H1 (cell line): ENCODE data around the gene NMD3. TPM values are rescaled to one million over a fixed set of nuclear protein-coding genes. Genes with fewer than 3 reads are reported as not detected.

ENCODE experiments used
- POU5F1 ChIP-seq: IDR thresholded peaks from 2 replicates; pipeline ENCODE4 v1.6.1; 2011; ENCODE audit warnings: low read depth, mild to moderate bottlenecking, low read length, moderate library complexity
- polyA plus RNA-seq, 7 experiments: library from polyadenylated mRNA; depleted of rRNA in 3 of 7; stranded (reverse) in 5 of 7; unstranded in 2 of 7; fragments of >200 nt in 5 of 7; fragments of 200-250 nt in 2 of 7; gene quantifications; 1 replicate in 5 of 7; 2 replicates in 1 of 7; 4 replicates in 1 of 7; pipeline versions ENCODE4 v1.2.1 to v1.2.3, GENCODE V29; 2011 to 2013; ENCODE audit warnings: missing spikeins in 2 of 7, mixed read lengths in 2 of 7
- total RNA-seq: library from RNA; stranded (reverse); fragmentation: NEBNext Ultra II Directional; extraction: Animal tissue kit (Norgen Biotek cat#: 25700); gene quantifications from 2 replicates; pipeline ENCODE4 v1.2.1, GENCODE V29; 2021

Gene NMD3
- total and polyA plus RNA-seq, 2 of the 8 experiments (the other 6 are each of a cell fraction or from before 2014, with no cell fraction given): 12.1 to 64.2 TPM

DNA sequence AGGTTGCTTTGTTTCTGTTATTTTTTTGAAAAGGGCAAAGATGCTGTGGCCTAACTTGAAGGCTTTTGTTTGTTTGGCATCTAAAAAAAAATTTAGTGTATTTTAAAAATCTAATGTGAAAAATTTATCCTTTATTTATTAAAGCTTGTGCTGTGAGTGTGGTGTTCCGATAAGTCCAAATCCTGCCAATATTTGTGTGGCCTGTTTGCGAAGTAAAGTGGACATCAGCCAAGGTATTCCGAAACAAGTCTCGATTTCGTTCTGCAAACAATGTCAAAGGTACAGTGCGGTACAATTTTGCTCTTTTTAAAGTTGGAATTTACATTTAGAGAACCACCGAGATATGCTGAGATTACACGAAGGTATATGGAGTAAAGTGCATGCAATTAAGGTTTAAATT, 3.7 kb downstream of the NMD3 start (continued):
- no peak for TF ChIP-seq POU5F1
